Measurements from ENCODE around the gene CNTNAP2. TPM values are rescaled to one million over a fixed set of nuclear protein-coding genes. Genes with fewer than 3 reads are reported as not detected.

The CNTNAP2 gene
- polyA plus RNA-seq, 6 donors from 2014 or later, result 38.2 to 132 (median 77.9) TPM

- no peak overlapping the region for H3K27ac Mint-ChIP-seq
- no peaks in the 10 kb centered on the region for H3K27me3 Mint-ChIP-seq
- no peaks in the 10 kb centered on the region for H3K4me1 Mint-ChIP-seq
- ATAC-seq (ENCODE audit: low read depth in 2 of 2), result no peak
- no peak for DNase-seq
- H3K4me3 Mint-ChIP-seq, result no peak overlapping the region
- H3K9me3 Mint-ChIP-seq, result peaks cover 0 to 6% (median 2%) of the 10 kb centered on the region in 7 donors
- no peaks in the 10 kb centered on the region for H3K36me3 Mint-ChIP-seq
These were observed 1408.7 kb downstream of the CNTNAP2 start for GRCh38 chr7:147525325-147525724.

- H3K9me3 Mint-ChIP-seq, result peaks cover 0 to 14% (median 5%) of the 10 kb centered on the region in 7 donors
- H3K27me3 Mint-ChIP-seq, result no peaks in the 10 kb centered on the region
- ATAC-seq (ENCODE audit: low read depth in 2 of 2), result no peak
- H3K4me1 Mint-ChIP-seq, result no peaks in the 10 kb centered on the region
- H3K27ac Mint-ChIP-seq, result no peak overlapping the region
- no peaks in the 10 kb centered on the region for H3K36me3 Mint-ChIP-seq
- H3K4me3 Mint-ChIP-seq, result no peak overlapping the region
- DNase-seq, result no peak
These were observed 1419.1 kb downstream of the CNTNAP2 start for GRCh38 chr7:147535701-147536111.

- Mint-ChIP-seq H3K4me3 (no peak overlapping the region), H3K27ac (no peak overlapping the region), H3K9me3 (peaks cover 2 to 17% (median 12%) of the 10 kb centered on the region in 7 donors), H3K4me1 (no peaks in the 10 kb centered on the region), H3K36me3 (no peaks in the 10 kb centered on the region), H3K27me3 (no peaks in the 10 kb centered on the region)
- DNase-seq, result no peak
- no peak for ATAC-seq (ENCODE audit: low read depth in 2 of 2)
These were observed 1423.1 kb downstream of the CNTNAP2 start for GRCh38 chr7:147539685-147540084.

GRCh38 chr7:147540743-147541142 lies 1424.1 kb downstream of the CNTNAP2 start:
- no peaks in the 10 kb centered on the region for H3K36me3 Mint-ChIP-seq
- no peak for ATAC-seq (ENCODE audit: low read depth in 2 of 2)
- peaks cover 4 to 18% (median 12%) of the 10 kb centered on the region in 7 donors for H3K9me3 Mint-ChIP-seq
- H3K4me3 Mint-ChIP-seq, result no peak overlapping the region
- H3K4me1 Mint-ChIP-seq, result no peaks in the 10 kb centered on the region
- no peak for DNase-seq
- H3K27ac Mint-ChIP-seq, result no peak overlapping the region
- no peaks in the 10 kb centered on the region for H3K27me3 Mint-ChIP-seq

- Mint-ChIP-seq H3K4me3 (no peak overlapping the region), H3K9me3 (peaks cover 4 to 18% (median 12%) of the 10 kb centered on the region in 7 donors), H3K4me1 (no peaks in the 10 kb centered on the region), H3K36me3 (no peaks in the 10 kb centered on the region), H3K27me3 (no peaks in the 10 kb centered on the region), H3K27ac (no peak overlapping the region)
- no peak for ATAC-seq (ENCODE audit: low read depth in 2 of 2)
- DNase-seq, result no peak
These were observed 1424.7 kb downstream of the CNTNAP2 start for GRCh38 chr7:147541261-147541660.

GRCh38 chr7:147547252-147547897 lies 1430.8 kb downstream of the CNTNAP2 start:
- no peak for DNase-seq
- ATAC-seq (ENCODE audit: low read depth in 2 of 2), result no peak
- Mint-ChIP-seq H3K36me3 (no peaks in the 10 kb centered on the region), H3K4me3 (no peak overlapping the region), H3K4me1 (no peaks in the 10 kb centered on the region), H3K9me3 (peaks cover 4 to 34% (median 7%) of the 10 kb centered on the region in 7 donors), H3K27me3 (no peaks in the 10 kb centered on the region), H3K27ac (no peak overlapping the region)

- no peaks in the 10 kb centered on the region for H3K27me3 Mint-ChIP-seq
- no peak overlapping the region for H3K4me3 Mint-ChIP-seq
- H3K4me1 Mint-ChIP-seq, result no peaks in the 10 kb centered on the region
- DNase-seq (no peak), ATAC-seq (ENCODE audit: low read depth in 2 of 2) (no peak)
- peaks cover 0 to 4% of the 10 kb centered on the region in 2 donors for H3K36me3 Mint-ChIP-seq
- H3K9me3 Mint-ChIP-seq, result peaks cover 0 to 15% (median 0%) of the 10 kb centered on the region in 7 donors
- H3K27ac Mint-ChIP-seq, result no peak overlapping the region
These were observed 1439.7 kb downstream of the CNTNAP2 start for GRCh38 chr7:147556317-147556716.

GRCh38 chr7:147563669-147564068 lies 1447.1 kb downstream of the CNTNAP2 start:
- no peaks in the 10 kb centered on the region for H3K27me3 Mint-ChIP-seq
- H3K36me3 Mint-ChIP-seq, result peaks cover 0 to 4% of the 10 kb centered on the region in 2 donors
- no peak overlapping the region for H3K4me3 Mint-ChIP-seq
- no peak for DNase-seq
- no peaks in the 10 kb centered on the region for H3K4me1 Mint-ChIP-seq
- peaks cover 0 to 25% (median 9%) of the 10 kb centered on the region in 7 donors for H3K9me3 Mint-ChIP-seq
- no peak for ATAC-seq (ENCODE audit: low read depth in 2 of 2)
- H3K27ac Mint-ChIP-seq, result no peak overlapping the region

GRCh38 chr7:147564786-147565476 lies 1448.3 kb downstream of the CNTNAP2 start:
- no peaks in the 10 kb centered on the region for H3K4me1 Mint-ChIP-seq

GRCh38 chr7:147567043-147567442 lies 1450.4 kb downstream of the CNTNAP2 start:
- Mint-ChIP-seq H3K4me1 (no peaks in the 10 kb centered on the region), H3K27ac (no peak overlapping the region), H3K36me3 (no peaks in the 10 kb centered on the region), H3K27me3 (no peaks in the 10 kb centered on the region), H3K9me3 (peaks cover 0 to 26% (median 10%) of the 10 kb centered on the region in 7 donors), H3K4me3 (no peak overlapping the region)
- no peak for DNase-seq
- ATAC-seq (ENCODE audit: low read depth in 2 of 2), result no peak

More at GRCh38 chr7:147564786-147565476, 1448.3 kb downstream of the CNTNAP2 start:
- DNase-seq (no peak), ATAC-seq (ENCODE audit: low read depth in 2 of 2) (no peak)
- Mint-ChIP-seq H3K36me3 (peaks cover 0 to 4% of the 10 kb centered on the region in 2 donors), H3K4me3 (no peak overlapping the region), H3K27me3 (no peaks in the 10 kb centered on the region), H3K9me3 (peaks cover 0 to 27% (median 10%) of the 10 kb centered on the region in 7 donors), H3K27ac (no peak overlapping the region)

- Mint-ChIP-seq H3K4me1 (no peaks in the 10 kb centered on the region), H3K27me3 (no peaks in the 10 kb centered on the region), H3K9me3 (peaks cover 0 to 26% (median 9%) of the 10 kb centered on the region in 7 donors), H3K27ac (no peak overlapping the region), H3K4me3 (no peak overlapping the region), H3K36me3 (no peaks in the 10 kb centered on the region)
- DNase-seq (no peak), ATAC-seq (ENCODE audit: low read depth in 2 of 2) (no peak)
These were observed 1452.7 kb downstream of the CNTNAP2 start for GRCh38 chr7:147569116-147569913.

- ATAC-seq (ENCODE audit: low read depth in 2 of 2) (no peak), DNase-seq (no peak)
- no peak overlapping the region for H3K4me3 Mint-ChIP-seq
- no peaks in the 10 kb centered on the region for H3K4me1 Mint-ChIP-seq
- H3K9me3 Mint-ChIP-seq, result peaks cover 0 to 26% (median 9%) of the 10 kb centered on the region in 7 donors
- no peaks in the 10 kb centered on the region for H3K36me3 Mint-ChIP-seq
- no peaks in the 10 kb centered on the region for H3K27me3 Mint-ChIP-seq
- H3K27ac Mint-ChIP-seq, result no peak overlapping the region
These were observed 1453.8 kb downstream of the CNTNAP2 start for GRCh38 chr7:147570390-147570789.

- H3K36me3 Mint-ChIP-seq, result no peaks in the 10 kb centered on the region
These were observed 1455.0 kb downstream of the CNTNAP2 start for GRCh38 chr7:147571436-147572185.

More at GRCh38 chr7:147571436-147572185, 1455.0 kb downstream of the CNTNAP2 start:
- Mint-ChIP-seq H3K27ac (no peak overlapping the region), H3K4me1 (no peaks in the 10 kb centered on the region), H3K9me3 (peaks cover 0 to 20% (median 5%) of the 10 kb centered on the region in 7 donors), H3K4me3 (no peak overlapping the region), H3K27me3 (no peaks in the 10 kb centered on the region)
- DNase-seq, result no peak
- ATAC-seq (ENCODE audit: low read depth in 2 of 2), result no peak

All from naive B cell (primary cell).